Fibroblast of pulmonary artery (primary cell): ENCODE results near the gene NRP1.

Source experiments
- DNase-seq: peaks from one replicate; pipeline ENCODE4 v3.0.0-alpha.2; 2010; ENCODE audit warnings: low read depth
- H3K4me3 ChIP-seq: replicated peaks from 2 replicates; pipeline ENCODE4 v1.5.1; 2011; ENCODE audit warnings: low read depth, mild to moderate bottlenecking, control low read depth, low read length, moderate library complexity
- CTCF ChIP-seq: IDR thresholded peaks from 2 replicates; pipeline ENCODE4 v1.5.1; 2011; ENCODE audit warnings: mild to moderate bottlenecking, control low read depth, low read length, inconsistent platforms; ENCODE audit errors: missing control alignments

NRP1 gene

GRCh38 chr10:33287112-33287511 is 47.4 kb downstream of the NRP1 start:
- H3K4me3 ChIP-seq = no peak overlapping the region
- DNase-seq = no peak
- no peak for TF ChIP-seq CTCF

- no peak overlapping the region for H3K4me3 ChIP-seq
- no peak for DNase-seq
- no peak for TF ChIP-seq CTCF
Measured at GRCh38 chr10:33286157-33286934, 48.1 kb downstream of the NRP1 start.

GRCh38 chr10:33284945-33285344 is 49.5 kb downstream of the NRP1 start:
- no peak overlapping the region for H3K4me3 ChIP-seq
- no peak for TF ChIP-seq CTCF
- DNase-seq = no peak

GRCh38 chr10:33279811-33280602 is 54.5 kb downstream of the NRP1 start:
- H3K4me3 ChIP-seq = no peak overlapping the region
- peak; percentile 65 for DNase-seq
- TF ChIP-seq CTCF = no peak

GRCh38 chr10:33279276-33279675 is 55.2 kb downstream of the NRP1 start:
- H3K4me3 ChIP-seq = no peak overlapping the region
- peak; percentile 45 for DNase-seq
- no peak for TF ChIP-seq CTCF

- no peak overlapping the region for H3K4me3 ChIP-seq
- TF ChIP-seq CTCF = no peak
- no peak for DNase-seq
Measured at GRCh38 chr10:33278198-33278597, 56.3 kb downstream of the NRP1 start.
